ENCODE data around the gene MTA3.

DNA sequence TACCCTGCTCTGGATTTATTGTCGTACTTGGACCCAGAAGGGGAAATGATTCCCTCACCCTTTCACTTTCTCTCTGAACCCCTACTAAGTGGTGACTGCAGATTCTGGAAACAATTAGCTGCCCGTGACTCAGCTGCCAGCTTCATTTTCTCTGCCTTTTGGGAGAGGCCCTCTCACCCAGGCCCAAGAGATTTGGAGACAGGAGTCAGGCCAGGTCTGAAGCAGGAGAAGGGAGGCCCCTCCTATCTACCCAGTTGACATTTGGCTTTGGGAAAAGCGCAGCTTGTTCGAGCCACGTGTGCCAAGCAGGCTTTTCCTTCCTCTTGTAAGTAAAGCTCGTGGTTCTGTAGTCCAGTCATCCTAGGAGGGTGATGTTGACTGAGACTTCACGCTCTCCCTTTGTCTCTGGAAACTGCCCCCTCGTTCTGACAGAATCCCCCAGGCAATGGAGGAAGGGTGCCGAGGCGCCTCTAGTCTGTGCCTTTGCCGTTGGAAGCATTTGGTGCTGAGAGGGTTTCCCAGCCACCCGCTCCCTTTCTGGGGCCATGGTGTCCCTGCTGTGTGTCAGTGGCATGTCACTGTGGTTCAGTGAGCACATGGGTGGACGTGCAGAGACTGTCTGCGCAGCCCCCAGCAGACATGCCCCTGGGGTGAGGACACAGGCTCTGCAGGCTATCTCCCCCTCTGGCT, 186.9 kb downstream of the MTA3 start:
- TF ChIP-seq GATA2 (IDR thresholded peaks at IDR 0.05; ENCODE audit: low read depth, low read length) = no peak
- no peak for TF ChIP-seq GATA3 (IDR thresholded peaks at IDR 0.05; ENCODE audit: low read depth, low read length)
